Measurements from ENCODE around the gene THSD7B.

THSD7B gene

DNA sequence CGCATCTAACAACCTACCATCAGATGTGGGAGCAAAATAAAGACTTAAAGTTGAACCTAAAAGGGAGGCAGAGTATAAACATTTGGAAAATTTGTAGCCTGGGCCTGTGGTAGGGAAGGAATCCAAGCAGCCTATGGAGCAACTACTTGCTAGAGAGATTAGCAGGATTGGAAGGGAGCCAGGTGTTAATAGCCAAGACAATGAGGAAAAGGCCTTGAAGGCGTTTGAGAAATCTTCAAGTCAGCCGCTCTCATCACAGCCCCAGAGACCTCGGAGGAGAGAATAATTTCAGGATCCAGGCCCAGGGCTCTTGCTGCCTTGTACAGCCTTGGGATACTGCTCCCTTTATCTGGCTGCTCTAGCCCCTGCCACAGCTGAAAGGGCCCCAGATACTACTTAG, 219.7 kb downstream of the THSD7B start:
- Histone ChIP-seq H2BK5ac (ENCODE audit: low read length) (no peak overlapping the region), H2AFZ (ENCODE audit: low read length) (no peak overlapping the region), H3K79me1 (ENCODE audit: low read depth, low read length) (no peaks in the 10 kb centered on the region), H3K23ac (ENCODE audit: low read depth, low read length, poor library complexity) (no peak overlapping the region), H2BK15ac (ENCODE audit: low read length) (no peak overlapping the region), H3K4me3 (ENCODE audit: low read length in 2 of 2) (no peak overlapping the region), H2AK5ac (ENCODE audit: low read depth, low read length) (no peak overlapping the region), H3K18ac (ENCODE audit: low read length) (no peak overlapping the region), H2BK12ac (ENCODE audit: low read length) (no peak overlapping the region), H3K27ac (replicated peaks; ENCODE audit: low read length) (no peak overlapping the region), H3K4ac (ENCODE audit: low read length) (no peak overlapping the region), H3K9ac (ENCODE audit: low read depth, low read length, poor library complexity) (no peak overlapping the region), H3K4me1 (ENCODE audit: control insufficient read depth in 2 of 2, insufficient read depth in 1 of 2, low read depth in 1 of 2, low read length in 2 of 2) (no peaks in the 10 kb centered on the region), H4K91ac (ENCODE audit: low read depth, low read length, poor library complexity) (no peak overlapping the region), H3K27me3 (ENCODE audit: control insufficient read depth in 3 of 3, insufficient read depth in 3 of 3, low read depth in 1 of 3, low read length in 3 of 3) (no peaks in the 10 kb centered on the region), H3K36me3 (replicated peaks in 1 of 2; ENCODE audit: control insufficient read depth in 2 of 2, insufficient read depth in 2 of 2, low read length in 2 of 2) (no peaks in the 10 kb centered on the region), H3K14ac (ENCODE audit: low read length) (no peak overlapping the region), H3K4me2 (ENCODE audit: insufficient read depth, low read length, poor library complexity, severe bottlenecking) (no peak overlapping the region), H4K8ac (ENCODE audit: low read depth, low read length) (no peak overlapping the region), H2BK120ac (ENCODE audit: low read depth, low read length) (no peak overlapping the region), H3K9me3 (replicated peaks in 1 of 2; ENCODE audit: control insufficient read depth in 2 of 2, insufficient read depth in 1 of 2, low read depth in 1 of 2, low read length in 2 of 2) (no peaks in the 10 kb centered on the region)
- DNase-seq (ENCODE audit: low spot score), result no peak
- no CpG with 5 or more reads among the region's 4 CpGs for WGBS, 2 donors (ENCODE audit: extremely low coverage in 2 of 2, insufficient read length in 2 of 2, insufficient replicate concordance in 1 of 2)

DNA sequence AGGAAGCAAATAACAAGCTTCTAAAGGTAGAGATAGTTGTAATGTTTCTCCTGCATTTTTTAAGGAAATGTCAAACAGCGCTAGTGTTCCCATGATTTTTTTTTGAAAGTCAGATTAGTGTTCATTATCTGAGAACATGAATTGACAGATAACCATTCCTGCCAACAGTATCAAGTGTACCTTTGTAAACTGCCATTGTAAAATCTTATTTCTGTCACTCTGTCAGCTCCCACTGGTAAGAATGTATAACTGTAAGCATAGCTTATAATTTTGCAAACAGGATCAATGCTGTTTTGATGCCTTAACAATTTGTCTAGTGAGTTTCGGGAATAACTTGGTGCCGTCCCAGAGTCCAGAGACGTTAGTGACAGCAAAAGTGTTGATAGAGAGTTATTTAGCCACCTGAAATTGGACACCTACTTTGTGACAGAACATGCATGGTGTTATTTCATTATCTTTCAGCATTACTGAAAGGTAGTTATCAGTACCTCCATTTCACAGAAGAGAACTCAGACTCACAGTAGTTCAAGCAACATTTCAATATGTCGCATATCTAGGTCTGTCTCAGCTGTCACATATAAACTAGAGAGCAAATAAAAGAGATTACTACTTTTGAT, 221.4 kb downstream of the THSD7B start:
- Histone ChIP-seq H3K27me3 (ENCODE audit: control insufficient read depth in 3 of 3, insufficient read depth in 3 of 3, low read depth in 1 of 3, low read length in 3 of 3) (no peaks in the 10 kb centered on the region), H3K36me3 (replicated peaks in 1 of 2; ENCODE audit: control insufficient read depth in 2 of 2, insufficient read depth in 2 of 2, low read length in 2 of 2) (no peaks in the 10 kb centered on the region), H2AK5ac (ENCODE audit: low read depth, low read length) (no peak overlapping the region), H4K8ac (ENCODE audit: low read depth, low read length) (no peak overlapping the region), H3K4ac (ENCODE audit: low read length) (no peak overlapping the region), H3K9me3 (replicated peaks in 1 of 2; ENCODE audit: control insufficient read depth in 2 of 2, insufficient read depth in 1 of 2, low read depth in 1 of 2, low read length in 2 of 2) (no peaks in the 10 kb centered on the region), H2BK5ac (ENCODE audit: low read length) (no peak overlapping the region), H2BK12ac (ENCODE audit: low read length) (no peak overlapping the region), H2BK120ac (ENCODE audit: low read depth, low read length) (no peak overlapping the region), H3K9ac (ENCODE audit: low read depth, low read length, poor library complexity) (no peak overlapping the region), H3K4me3 (ENCODE audit: low read length in 2 of 2) (no peak overlapping the region), H3K23ac (ENCODE audit: low read depth, low read length, poor library complexity) (no peak overlapping the region), H2AFZ (ENCODE audit: low read length) (no peak overlapping the region), H4K91ac (ENCODE audit: low read depth, low read length, poor library complexity) (no peak overlapping the region), H3K79me1 (ENCODE audit: low read depth, low read length) (no peaks in the 10 kb centered on the region), H3K14ac (ENCODE audit: low read length) (no peak overlapping the region), H3K4me2 (ENCODE audit: insufficient read depth, low read length, poor library complexity, severe bottlenecking) (no peak overlapping the region), H3K4me1 (ENCODE audit: control insufficient read depth in 2 of 2, insufficient read depth in 1 of 2, low read depth in 1 of 2, low read length in 2 of 2) (no peaks in the 10 kb centered on the region), H2BK15ac (ENCODE audit: low read length) (no peak overlapping the region), H3K27ac (replicated peaks; ENCODE audit: low read length) (no peak overlapping the region), H3K18ac (ENCODE audit: low read length) (no peak overlapping the region)
- no CpG with 5 or more reads among the region's 5 CpGs for WGBS, 2 donors (ENCODE audit: extremely low coverage in 2 of 2, insufficient read length in 2 of 2, insufficient replicate concordance in 1 of 2)
- DNase-seq (ENCODE audit: low spot score), result no peak

DNA sequence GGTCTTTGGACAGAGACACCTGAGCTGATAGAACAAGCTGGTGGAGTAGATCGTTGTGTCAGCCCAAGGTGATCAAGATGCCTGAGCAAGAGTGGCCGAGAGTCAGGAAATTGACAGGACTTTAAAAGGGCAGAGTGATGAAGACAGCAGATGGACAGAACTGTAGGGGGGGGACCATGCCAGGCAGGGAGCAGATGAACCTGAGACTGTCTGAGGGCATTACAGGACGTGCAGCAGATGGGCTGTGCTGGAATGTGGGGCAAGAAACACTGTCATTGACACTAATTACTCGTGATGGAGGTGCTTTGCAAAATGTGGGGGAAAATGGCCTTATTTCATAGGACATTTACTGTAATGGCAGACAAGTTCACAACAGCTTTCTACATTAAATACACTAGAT, 225.0 kb downstream of the THSD7B start:
- H3K79me1 ChIP-seq (ENCODE audit: low read depth, low read length), result no peaks in the 10 kb centered on the region
- no peaks in the 10 kb centered on the region for H3K4me1 ChIP-seq (ENCODE audit: control insufficient read depth in 2 of 2, insufficient read depth in 1 of 2, low read depth in 1 of 2, low read length in 2 of 2)
- H4K8ac ChIP-seq (ENCODE audit: low read depth, low read length), result no peak overlapping the region
- no CpG with 5 or more reads among the region's 4 CpGs for WGBS, 2 donors (ENCODE audit: extremely low coverage in 2 of 2, insufficient read length in 2 of 2, insufficient replicate concordance in 1 of 2)
- H3K4me3 ChIP-seq (ENCODE audit: low read length in 2 of 2), result no peak overlapping the region
- H3K36me3 ChIP-seq (replicated peaks in 1 of 2; ENCODE audit: control insufficient read depth in 2 of 2, insufficient read depth in 2 of 2, low read length in 2 of 2), result no peaks in the 10 kb centered on the region
- no peak overlapping the region for H2BK120ac ChIP-seq (ENCODE audit: low read depth, low read length)
- no peak overlapping the region for H3K18ac ChIP-seq (ENCODE audit: low read length)
- no peak overlapping the region for H3K4me2 ChIP-seq (ENCODE audit: insufficient read depth, low read length, poor library complexity, severe bottlenecking)
- DNase-seq (ENCODE audit: low spot score), result no peak
- H2AFZ ChIP-seq (ENCODE audit: low read length), result no peak overlapping the region
- no peaks in the 10 kb centered on the region for H3K27me3 ChIP-seq (ENCODE audit: control insufficient read depth in 3 of 3, insufficient read depth in 3 of 3, low read depth in 1 of 3, low read length in 3 of 3)
- H3K23ac ChIP-seq (ENCODE audit: low read depth, low read length, poor library complexity), result no peak overlapping the region
- no peaks in the 10 kb centered on the region for H3K9me3 ChIP-seq (replicated peaks in 1 of 2; ENCODE audit: control insufficient read depth in 2 of 2, insufficient read depth in 1 of 2, low read depth in 1 of 2, low read length in 2 of 2)
- no peak overlapping the region for H2AK5ac ChIP-seq (ENCODE audit: low read depth, low read length)
- H3K27ac ChIP-seq (replicated peaks; ENCODE audit: low read length), result no peak overlapping the region
- no peak overlapping the region for H2BK15ac ChIP-seq (ENCODE audit: low read length)
- no peak overlapping the region for H2BK12ac ChIP-seq (ENCODE audit: low read length)
- H3K14ac ChIP-seq (ENCODE audit: low read length), result no peak overlapping the region
- H3K9ac ChIP-seq (ENCODE audit: low read depth, low read length, poor library complexity), result no peak overlapping the region
- no peak overlapping the region for H4K91ac ChIP-seq (ENCODE audit: low read depth, low read length, poor library complexity)
- no peak overlapping the region for H3K4ac ChIP-seq (ENCODE audit: low read length)
- H2BK5ac ChIP-seq (ENCODE audit: low read length), result no peak overlapping the region

DNA sequence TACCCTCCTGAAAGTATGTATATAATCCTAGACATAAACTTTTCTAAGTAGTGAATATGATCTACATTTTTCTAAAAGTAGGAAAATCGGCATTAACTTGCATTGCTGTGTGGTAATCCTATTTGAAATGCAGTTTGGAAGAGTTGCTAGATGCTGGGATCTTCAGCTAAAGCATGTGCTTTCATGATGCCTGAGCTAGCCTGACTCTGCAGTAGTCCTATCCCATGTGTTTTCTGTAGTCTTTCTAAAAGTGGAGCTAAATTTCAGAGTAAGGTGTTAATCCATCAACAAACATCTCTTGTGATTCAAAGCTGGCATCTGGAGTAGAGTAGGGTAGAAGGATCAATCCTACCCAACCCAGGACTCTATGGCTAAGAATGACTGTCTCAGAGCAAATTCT, 229.4 kb downstream of the THSD7B start:
- Histone ChIP-seq H2AFZ (ENCODE audit: low read length) (no peak overlapping the region), H2BK5ac (ENCODE audit: low read length) (no peak overlapping the region), H3K27ac (replicated peaks; ENCODE audit: low read length) (no peak overlapping the region), H3K9me3 (replicated peaks in 1 of 2; ENCODE audit: control insufficient read depth in 2 of 2, insufficient read depth in 1 of 2, low read depth in 1 of 2, low read length in 2 of 2) (no peaks in the 10 kb centered on the region), H2AK5ac (ENCODE audit: low read depth, low read length) (no peak overlapping the region), H3K4ac (ENCODE audit: low read length) (no peak overlapping the region), H3K36me3 (replicated peaks in 1 of 2; ENCODE audit: control insufficient read depth in 2 of 2, insufficient read depth in 2 of 2, low read length in 2 of 2) (no peaks in the 10 kb centered on the region), H3K9ac (ENCODE audit: low read depth, low read length, poor library complexity) (no peak overlapping the region), H3K18ac (ENCODE audit: low read length) (no peak overlapping the region), H3K23ac (ENCODE audit: low read depth, low read length, poor library complexity) (no peak overlapping the region), H2BK15ac (ENCODE audit: low read length) (no peak overlapping the region), H2BK120ac (ENCODE audit: low read depth, low read length) (no peak overlapping the region), H3K4me2 (ENCODE audit: insufficient read depth, low read length, poor library complexity, severe bottlenecking) (no peak overlapping the region), H3K14ac (ENCODE audit: low read length) (no peak overlapping the region), H2BK12ac (ENCODE audit: low read length) (no peak overlapping the region), H3K4me1 (ENCODE audit: control insufficient read depth in 2 of 2, insufficient read depth in 1 of 2, low read depth in 1 of 2, low read length in 2 of 2) (no peaks in the 10 kb centered on the region), H3K79me1 (ENCODE audit: low read depth, low read length) (no peaks in the 10 kb centered on the region), H4K8ac (ENCODE audit: low read depth, low read length) (no peak overlapping the region), H3K4me3 (ENCODE audit: low read length in 2 of 2) (no peak overlapping the region), H4K91ac (ENCODE audit: low read depth, low read length, poor library complexity) (no peak overlapping the region), H3K27me3 (ENCODE audit: control insufficient read depth in 3 of 3, insufficient read depth in 3 of 3, low read depth in 1 of 3, low read length in 3 of 3) (no peaks in the 10 kb centered on the region)
- DNase-seq (ENCODE audit: low spot score), result no peak
- no CpG with 5 or more reads among the region's 1 CpG for WGBS, 2 donors (ENCODE audit: extremely low coverage in 2 of 2, insufficient read length in 2 of 2, insufficient replicate concordance in 1 of 2)
